HepG2 (cell line): ENCODE measurements around the gene NRK. TPM values are rescaled to one million over a fixed set of nuclear protein-coding genes. Genes with fewer than 3 reads are reported as not detected.

Experiments used
- ATF4 ChIP-seq, 2 experiments: fragments of 450-650 bp in 1 of 2; sonication (generic) in 1 of 2; formaldehyde crosslinking; IDR thresholded peaks; 2 replicates each; pipeline versions ENCODE4 v1.5.0 to v1.8.0; 2020 to 2022; ENCODE audit warnings: mild to moderate bottlenecking in 1 of 2, missing genetic modification reagents in 1 of 2
- CBFB ChIP-seq: sonication (generic); formaldehyde crosslinking; IDR thresholded peaks from 2 replicates; pipeline ENCODE4 v1.4.0; 2020; ENCODE audit warnings: missing genetic modification reagents
- DDIT3 ChIP-seq: sonication (generic); formaldehyde crosslinking; IDR thresholded peaks from 2 replicates; pipeline ENCODE4 v1.4.0; 2020; ENCODE audit warnings: mild to moderate bottlenecking, missing genetic modification reagents
- GMEB1 ChIP-seq: sonication (generic); formaldehyde crosslinking; IDR thresholded peaks from 2 replicates; pipeline ENCODE4 v1.5.1; 2020; ENCODE audit warnings: missing genetic modification reagents, mild to moderate bottlenecking, borderline replicate concordance
- GPN1 ChIP-seq: sonication (generic); formaldehyde crosslinking; IDR thresholded peaks from 2 replicates; pipeline ENCODE4 v1.5.1; 2020; ENCODE audit warnings: missing genetic modification reagents, borderline replicate concordance
- HNF1B ChIP-seq: sonication (generic); formaldehyde crosslinking; IDR thresholded peaks from 2 replicates; pipeline ENCODE4 v1.5.1; 2020; ENCODE audit warnings: mild to moderate bottlenecking, moderate library complexity, missing genetic modification reagents
- KDM2A ChIP-seq: sonication (generic); formaldehyde crosslinking; IDR thresholded peaks from 2 replicates; pipeline ENCODE4 v1.4.0; 2020; ENCODE audit warnings: low read depth, missing genetic modification reagents, borderline replicate concordance
- KDM4B ChIP-seq: sonication (generic); formaldehyde crosslinking; IDR thresholded peaks from 2 replicates; pipeline ENCODE4 v1.4.0; 2020; ENCODE audit warnings: missing genetic modification reagents
- NFIC ChIP-seq: IDR thresholded peaks from 2 replicates; pipeline ENCODE4 v1.6.1; 2012; ENCODE audit warnings: mild to moderate bottlenecking, low read length, inconsistent platforms
- NRL ChIP-seq: sonication (generic); formaldehyde crosslinking; IDR thresholded peaks from 2 replicates; pipeline ENCODE4 v1.5.0; 2020; ENCODE audit warnings: missing genetic modification reagents, mild to moderate bottlenecking, moderate library complexity, borderline replicate concordance
- SRSF9 ChIP-seq: fragments of 200-400 bp; formaldehyde crosslinking; IDR thresholded peaks from 2 replicates; pipeline ENCODE4 v1.6.1; 2018; ENCODE audit warnings: borderline replicate concordance, mild to moderate bottlenecking, low read depth, low read length; ENCODE audit not compliant: insufficient read depth, poor library complexity, severe bottlenecking
- TAF15 ChIP-seq: fragments of 200-400 bp; formaldehyde crosslinking; IDR thresholded peaks from one replicate; pipeline ENCODE4 v1.6.1; 2018; ENCODE audit warnings: mild to moderate bottlenecking, low read depth, low read length; ENCODE audit not compliant: poor library complexity, severe bottlenecking
- ZBTB7B ChIP-seq: sonication (generic); formaldehyde crosslinking; IDR thresholded peaks from 2 replicates; pipeline ENCODE4 v1.4.0; 2020; ENCODE audit warnings: missing genetic modification reagents
- ZFP36L1 ChIP-seq: sonication (generic); formaldehyde crosslinking; IDR thresholded peaks from 2 replicates; pipeline ENCODE4 v1.8.0; 2022; ENCODE audit warnings: mild to moderate bottlenecking, missing genetic modification reagents, moderate library complexity
- ZFP41 ChIP-seq: sonication (generic); formaldehyde crosslinking; IDR thresholded peaks from 2 replicates; pipeline ENCODE4 v1.4.0; 2020; ENCODE audit warnings: mild to moderate bottlenecking, missing genetic modification reagents, borderline replicate concordance
- ZNF234 ChIP-seq: sonication (generic); formaldehyde crosslinking; conservative IDR thresholded peaks from 2 replicates; pipeline ENCODE4 v1.5.1; 2020; ENCODE audit warnings: mild to moderate bottlenecking, missing genetic modification reagents
- ZNF292 ChIP-seq: sonication (generic); formaldehyde crosslinking; IDR thresholded peaks from 2 replicates; pipeline ENCODE4 v1.8.1; 2022; ENCODE audit warnings: mild to moderate bottlenecking, low read depth, missing genetic modification reagents, borderline replicate concordance
- ZNF430 ChIP-seq: sonication (generic); formaldehyde crosslinking; IDR thresholded peaks from 2 replicates; pipeline ENCODE4 v1.9.0; 2021; ENCODE audit warnings: mild to moderate bottlenecking, missing genetic modification reagents
- ZNF563 ChIP-seq: sonication (generic); formaldehyde crosslinking; IDR thresholded peaks from 2 replicates; pipeline ENCODE4 v1.8.0; 2022; ENCODE audit warnings: mild to moderate bottlenecking, moderate library complexity, missing genetic modification reagents
- ZNF747 ChIP-seq: sonication (generic); formaldehyde crosslinking; IDR thresholded peaks from 2 replicates; pipeline ENCODE4 v1.8.1; 2023; ENCODE audit warnings: missing genetic modification reagents, mild to moderate bottlenecking, borderline replicate concordance
- ZNF839 ChIP-seq: sonication (generic); formaldehyde crosslinking; IDR thresholded peaks from 2 replicates; pipeline ENCODE4 v1.4.0; 2020; ENCODE audit warnings: missing genetic modification reagents, mild to moderate bottlenecking, borderline replicate concordance
- polyA plus RNA-seq, 8 experiments: library from polyadenylated mRNA; depleted of rRNA in 3 of 8; stranded (reverse) in 7 of 8; unstranded in 1 of 8; fragments of >200 nt; fragmentation: Illumina TruSeq in 4 of 8; extraction: Trizol in 4 of 8; gene quantifications; 2 replicates each; pipeline versions ENCODE4 v1.2.1 to v1.2.3, GENCODE V29; 2011 to 2016; ENCODE audit warnings: low read depth in 4 of 8, missing spikeins in 1 of 8, mixed read lengths in 1 of 8; ENCODE audit not compliant: insufficient read depth in 1 of 8
- total RNA-seq, 5 experiments: library from RNA; depleted of rRNA; stranded (reverse); fragments of >200 nt; fragmentation: Illumina TruSeq; extraction: Trizol; gene quantifications; 2 replicates each; pipeline ENCODE4 v1.2.3, GENCODE V29; 2016; ENCODE audit warnings: low read depth in 1 of 5
- TF ChIP-seq, protein P1 (sequence below): IDR thresholded peaks from 2 replicates; pipeline ENCODE4 v1.6.1; 2016
- TF ChIP-seq, protein P2 (sequence below): sonication (generic); formaldehyde crosslinking; IDR thresholded peaks from 2 replicates; pipeline ENCODE4 v1.4.0; 2020; ENCODE audit warnings: mild to moderate bottlenecking, missing genetic modification reagents
- TF ChIP-seq, protein P3 (sequence below): IDR thresholded peaks from 2 replicates; pipeline ENCODE4 v1.6.1; 2016; ENCODE audit warnings: missing genetic modification reagents, missing compliant biosample characterization

NRK gene
- total and polyA plus RNA-seq, 2 of the 13 experiments (the other 11 are each of a cell fraction or from before 2014, with no cell fraction given): not detected

GRCh38 chrX:106007815-106008214 lies 185.5 kb downstream of the NRK start (continued):
- TF ChIP-seq NRL (CRISPR knock-in tag) (no peak), ZNF839 (CRISPR knock-in tag) (no peak), ZNF234 (no peak), ZNF430 (CRISPR knock-in tag) (no peak), ZNF292 (CRISPR knock-in tag) (no peak), NFIC (peak; percentile 51; the same call in 1 of the 2 replicates), CBFB (no peak), HNF1B (CRISPR knock-in tag) (peak; percentile 95), GPN1 (CRISPR knock-in tag) (no peak), TAF15 (no peak), DDIT3 (no peak), ZNF563 (CRISPR knock-in tag) (no peak), KDM2A (no peak), ZFP41 (no peak), GMEB1 (CRISPR knock-in tag) (no peak), SRSF9 (no peak), ZNF747 (CRISPR knock-in tag) (no peak), ATF4 (CRISPR knock-in tag; IDR thresholded peaks at IDR 0.05) (no peak), ZBTB7B (CRISPR knock-in tag) (peak; percentile 61), KDM4B (CRISPR knock-in tag) (no peak), ZFP36L1 (CRISPR knock-in tag) (no peak)
- TF ChIP-seq, protein P1, sequence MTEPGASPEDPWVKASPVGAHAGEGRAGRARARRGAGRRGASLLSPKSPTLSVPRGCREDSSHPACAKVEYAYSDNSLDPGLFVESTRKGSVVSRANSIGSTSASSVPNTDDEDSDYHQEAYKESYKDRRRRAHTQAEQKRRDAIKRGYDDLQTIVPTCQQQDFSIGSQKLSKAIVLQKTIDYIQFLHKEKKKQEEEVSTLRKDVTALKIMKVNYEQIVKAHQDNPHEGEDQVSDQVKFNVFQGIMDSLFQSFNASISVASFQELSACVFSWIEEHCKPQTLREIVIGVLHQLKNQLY (CRISPR knock-in tag): peak; percentile 73; the same call in 1 of the 2 replicates
- TF ChIP-seq, protein P2, sequence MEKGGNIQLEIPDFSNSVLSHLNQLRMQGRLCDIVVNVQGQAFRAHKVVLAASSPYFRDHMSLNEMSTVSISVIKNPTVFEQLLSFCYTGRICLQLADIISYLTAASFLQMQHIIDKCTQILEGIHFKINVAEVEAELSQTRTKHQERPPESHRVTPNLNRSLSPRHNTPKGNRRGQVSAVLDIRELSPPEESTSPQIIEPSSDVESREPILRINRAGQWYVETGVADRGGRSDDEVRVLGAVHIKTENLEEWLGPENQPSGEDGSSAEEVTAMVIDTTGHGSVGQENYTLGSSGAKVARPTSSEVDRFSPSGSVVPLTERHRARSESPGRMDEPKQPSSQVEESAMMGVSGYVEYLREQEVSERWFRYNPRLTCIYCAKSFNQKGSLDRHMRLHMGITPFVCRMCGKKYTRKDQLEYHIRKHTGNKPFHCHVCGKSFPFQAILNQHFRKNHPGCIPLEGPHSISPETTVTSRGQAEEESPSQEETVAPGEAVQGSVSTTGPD (CRISPR knock-in tag): no peak
- TF ChIP-seq, protein P3, sequence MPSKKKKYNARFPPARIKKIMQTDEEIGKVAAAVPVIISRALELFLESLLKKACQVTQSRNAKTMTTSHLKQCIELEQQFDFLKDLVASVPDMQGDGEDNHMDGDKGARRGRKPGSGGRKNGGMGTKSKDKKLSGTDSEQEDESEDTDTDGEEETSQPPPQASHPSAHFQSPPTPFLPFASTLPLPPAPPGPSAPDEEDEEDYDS (CRISPR knock-in tag): peak; percentile 22; the same call in 1 of the 2 replicates
